ENCODE results near the gene CELA3A.

The CELA3A gene

DNA sequence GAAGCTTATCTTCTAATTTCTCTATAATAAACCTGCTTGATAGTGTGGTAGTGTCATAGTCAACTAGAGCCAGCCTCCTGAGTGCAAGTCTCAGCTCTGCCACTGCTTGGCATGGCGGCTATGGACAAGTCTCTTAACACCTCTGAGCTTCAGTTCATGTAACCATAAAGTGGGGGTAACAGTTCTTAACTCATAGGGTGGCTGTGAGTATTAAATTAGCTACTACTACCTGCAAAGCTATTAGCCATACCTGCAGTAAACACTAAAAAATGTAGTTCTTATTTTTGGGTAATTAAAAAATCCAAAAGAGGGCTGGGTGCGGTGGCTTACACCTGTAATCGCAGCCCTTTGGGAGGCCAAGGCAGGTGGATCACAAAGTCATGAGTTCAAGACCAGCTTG is 48.9 kb downstream of the CELA3A start:
- DNase-seq (ENCODE audit: low read depth in 2 of 2) = no peak

DNA sequence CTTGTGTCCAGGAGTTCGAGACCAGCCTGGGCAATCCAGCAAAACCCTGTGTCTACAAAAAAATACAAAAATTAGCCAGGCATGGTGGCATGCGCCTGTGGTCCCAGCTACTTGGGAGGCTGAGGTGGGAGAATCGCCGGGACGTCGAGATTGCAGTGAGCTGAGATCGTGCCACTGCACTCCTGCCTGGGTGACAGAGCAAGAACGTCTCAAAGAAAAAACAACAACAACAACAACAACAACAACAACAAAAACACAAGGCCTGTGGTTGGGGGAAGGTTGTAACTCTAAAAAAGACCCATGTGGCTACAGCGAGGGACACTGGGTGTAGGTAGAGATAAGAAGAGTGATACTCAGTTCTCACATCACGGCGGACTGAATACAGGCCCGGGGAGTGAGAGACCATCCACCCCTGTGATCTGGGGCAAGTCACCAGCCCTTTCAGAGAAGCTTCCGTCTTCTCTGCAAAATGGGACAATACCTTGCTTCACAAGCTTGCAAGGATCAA is 50.2 kb downstream of the CELA3A start:
- no peak for DNase-seq (ENCODE audit: low read depth in 2 of 2)

DNA sequence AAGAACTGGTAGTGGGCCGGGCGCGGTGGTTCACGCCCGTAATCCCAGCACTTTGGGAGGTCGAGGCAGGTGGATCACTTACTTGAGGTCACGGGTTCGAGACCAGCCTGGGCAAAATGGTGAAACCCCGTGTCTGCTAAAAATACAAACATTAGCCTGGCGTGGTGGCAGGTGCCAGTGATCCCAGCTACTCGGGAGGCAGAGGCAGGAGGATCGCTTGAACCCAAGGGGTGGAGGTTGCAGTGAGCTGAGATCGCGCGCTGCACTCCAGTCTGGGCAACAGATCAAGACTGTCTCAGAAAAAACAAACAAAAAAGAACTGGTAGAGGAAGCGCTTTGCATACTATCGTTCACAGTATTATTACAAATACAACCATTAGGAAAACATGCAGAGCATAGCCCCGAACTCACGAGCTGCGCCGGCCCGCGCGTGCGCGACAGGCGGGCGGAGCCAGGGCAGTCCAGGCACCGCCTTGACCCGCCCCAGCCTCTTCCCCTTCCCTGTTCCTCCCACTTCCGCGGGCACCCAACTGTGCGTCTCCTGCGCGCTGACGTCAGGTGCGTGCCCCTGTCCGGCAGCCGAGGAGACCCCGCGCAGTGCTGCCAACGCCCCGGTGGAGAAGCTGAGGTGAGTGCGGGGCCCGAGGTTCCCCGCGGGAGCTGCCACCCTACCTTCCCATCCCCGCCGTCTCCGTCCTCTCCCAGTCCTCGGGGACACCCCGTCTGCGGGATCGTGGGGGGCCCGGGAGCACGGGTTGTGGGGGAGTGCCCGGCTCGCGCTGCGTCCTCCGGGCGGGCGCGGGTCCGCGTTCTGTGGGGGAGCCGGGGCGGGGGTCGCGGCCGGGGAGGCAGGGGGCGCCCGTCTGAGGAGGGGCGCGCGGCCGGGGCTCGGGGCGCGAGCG is 50.9 kb downstream of the CELA3A start, which contains the start of gene CDC42:
Gene CDC42, plus strand, starts transcription at position 595 of the 902 bp plus-strand sequence. CDS start 25,770 bp downstream, outside the sequence.
- peak; percentile 94 to 97 for DNase-seq (ENCODE audit: low read depth in 2 of 2)

DNA sequence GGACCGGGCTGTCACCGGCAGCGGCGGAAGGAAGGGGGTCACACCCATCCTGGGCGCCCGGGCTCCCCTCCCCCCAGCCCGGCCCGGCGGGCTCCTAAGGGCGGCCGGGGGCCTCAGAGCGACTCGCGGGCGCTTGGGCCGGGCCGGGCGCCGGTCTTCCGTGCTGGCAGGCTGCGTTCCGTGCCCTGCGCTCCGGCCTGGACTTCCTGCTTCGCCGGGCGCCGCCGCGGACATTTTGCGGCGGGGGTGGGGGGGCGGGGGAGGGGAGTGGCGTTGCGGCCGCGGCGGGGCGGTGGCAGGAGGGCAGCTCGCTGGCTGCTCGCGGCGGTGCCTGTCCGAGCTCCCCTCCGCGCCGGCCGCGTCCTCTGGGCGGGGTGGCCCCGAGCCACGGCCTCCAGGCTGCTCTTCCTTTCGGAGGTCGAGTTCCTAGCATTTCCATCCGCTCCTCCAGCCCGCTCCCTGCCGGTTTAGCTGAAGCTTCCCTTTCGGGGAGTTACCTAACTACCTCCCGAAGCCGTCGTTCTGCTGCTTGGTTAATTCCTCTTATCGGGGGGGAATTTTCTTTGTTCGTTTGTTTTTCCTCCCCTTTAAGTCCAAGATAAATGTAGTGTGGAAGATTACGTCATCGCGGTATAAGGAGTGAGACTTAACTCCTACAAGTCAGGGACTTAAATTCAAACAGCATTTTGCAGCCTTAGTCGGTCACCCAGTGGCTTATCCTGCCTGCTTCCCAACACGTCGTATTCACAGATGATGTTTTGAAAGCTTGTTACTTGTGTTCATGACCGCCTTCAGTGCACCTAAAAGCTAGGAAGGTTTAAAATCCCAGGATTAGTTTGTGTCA is 51.8 kb downstream of the CELA3A start:
- DNase-seq (ENCODE audit: low read depth in 2 of 2) = peak in 1 of 2 donors; percentile 15

DNA sequence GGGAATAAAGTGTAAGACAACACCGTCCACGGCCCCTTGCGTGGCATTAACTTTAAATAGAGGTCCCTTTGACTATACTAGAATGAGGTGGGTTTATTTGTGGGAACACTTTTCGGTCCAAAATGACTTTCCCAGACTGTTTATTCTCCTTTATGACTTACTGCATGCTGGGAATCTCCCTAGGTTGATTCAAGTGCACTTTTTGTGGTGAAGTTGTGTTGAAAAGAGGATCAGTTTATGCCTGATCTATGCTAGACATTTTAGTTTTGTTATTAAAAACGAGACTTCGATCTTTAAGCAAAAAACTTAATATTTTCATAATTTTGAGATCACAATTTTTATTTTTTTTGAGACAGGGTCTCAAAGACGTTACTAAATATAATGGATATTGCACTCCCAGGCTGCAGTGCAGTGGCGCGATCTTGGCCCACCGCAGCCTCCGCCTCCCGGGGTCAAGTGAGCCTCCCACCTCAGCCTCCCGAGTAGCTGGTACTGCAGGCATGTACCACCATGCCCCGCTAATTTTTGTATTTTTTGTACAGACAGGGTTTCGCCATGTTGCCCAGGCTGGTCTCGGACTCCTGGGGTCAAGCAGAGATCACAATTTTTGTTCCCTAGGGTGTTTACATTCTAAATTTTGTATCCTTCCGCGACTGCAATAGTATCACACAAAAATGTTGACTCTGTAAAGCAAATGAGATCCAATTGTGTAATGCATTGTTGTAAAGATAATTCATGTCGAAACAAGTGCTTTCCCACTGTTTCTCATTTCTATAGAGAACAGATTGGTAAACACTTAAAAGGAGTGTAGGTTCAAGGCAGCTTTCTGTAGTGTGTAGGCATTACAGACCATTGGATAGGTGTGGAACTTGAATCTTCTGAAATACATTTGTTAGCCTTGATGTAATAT is 52.7 kb downstream of the CELA3A start:
- no peak for DNase-seq (ENCODE audit: low read depth in 2 of 2)

DNA sequence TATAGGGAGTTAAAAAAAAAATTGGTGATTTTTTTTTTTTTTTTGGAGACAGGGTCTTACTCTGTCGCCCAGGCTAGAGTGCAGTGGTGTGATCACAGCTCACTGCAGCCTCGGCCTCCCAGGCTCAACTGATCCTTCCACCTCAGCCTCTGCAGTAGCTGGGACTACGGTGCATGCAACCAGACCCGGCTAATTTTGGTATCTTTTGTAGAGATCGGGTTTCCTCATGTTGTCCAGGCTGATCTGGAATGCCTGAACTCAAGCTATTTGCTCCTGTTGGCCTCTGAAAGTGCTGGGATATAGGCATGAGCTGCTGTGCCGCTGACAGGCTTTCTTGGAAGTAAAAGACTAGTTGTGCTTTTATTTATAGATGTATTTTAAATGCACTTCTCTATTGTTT is 54.0 kb downstream of the CELA3A start:
- no peak for DNase-seq (ENCODE audit: low read depth in 2 of 2)

DNA sequence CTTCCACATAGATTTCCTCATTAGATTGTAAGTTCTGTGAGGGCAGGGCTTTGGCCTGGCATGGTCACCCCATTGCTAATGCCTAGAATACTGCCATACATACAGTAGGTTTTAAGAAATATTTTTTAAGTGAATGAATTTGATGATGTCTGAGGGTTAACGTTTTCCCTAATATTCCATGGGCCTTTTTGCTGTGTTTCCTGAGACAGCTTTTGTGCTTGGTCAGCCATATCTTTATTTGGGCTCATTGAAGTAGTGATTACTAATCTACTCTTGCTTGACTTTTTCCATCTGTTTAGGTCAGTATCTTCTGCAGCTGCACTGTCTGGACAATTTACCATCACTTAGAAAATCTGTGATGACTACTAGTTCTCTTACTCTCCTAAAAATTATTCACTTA is 54.6 kb downstream of the CELA3A start:
- DNase-seq (ENCODE audit: low read depth in 2 of 2) = no peak

DNA sequence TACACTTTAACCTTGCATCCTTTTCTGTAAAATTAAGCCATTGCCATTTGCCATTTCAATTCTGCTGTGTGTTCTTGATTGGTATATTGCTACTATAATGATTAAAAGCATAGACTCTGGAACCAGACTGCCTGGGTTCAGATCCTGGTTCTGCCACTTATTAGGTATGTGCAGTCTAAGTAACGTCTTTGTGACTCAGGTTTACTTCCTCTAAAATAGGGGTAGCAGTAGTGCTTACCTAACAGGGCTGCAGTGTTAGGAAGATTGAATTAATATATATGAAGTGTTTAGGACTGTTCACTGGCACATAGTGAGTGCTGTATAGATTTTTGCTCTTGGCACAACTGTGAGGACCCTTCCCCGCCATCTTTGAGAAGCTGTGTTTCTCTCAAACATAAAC is 55.5 kb downstream of the CELA3A start:
- DNase-seq (ENCODE audit: low read depth in 2 of 2) = no peak

DNA sequence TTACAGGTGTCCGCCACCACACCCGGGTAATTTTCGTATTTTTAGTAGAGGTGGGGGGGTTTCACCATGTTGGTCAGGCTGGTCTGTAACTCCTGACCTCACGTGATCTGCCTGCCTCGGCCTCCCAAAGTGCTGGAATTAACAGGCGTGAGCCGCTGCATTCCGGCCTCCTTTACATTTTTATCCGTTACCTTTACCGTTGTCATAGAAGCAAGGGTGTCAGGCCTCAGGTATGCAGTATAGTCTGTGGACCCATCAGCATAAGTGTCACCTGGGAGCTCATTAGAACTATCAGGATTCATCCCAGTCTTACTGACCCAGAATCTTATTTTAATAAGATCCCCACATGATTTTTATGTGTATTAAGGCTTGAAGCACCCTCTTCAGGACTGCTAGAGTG is 56.4 kb downstream of the CELA3A start:
- no peak for DNase-seq (ENCODE audit: low read depth in 2 of 2)

All from stimulated activated CD4-positive, alpha-beta T cell treated with anti-CD3 and anti-CD28 coated beads, Interleukin-15, amount 100 ng/mL, for 48 hours (primary cell).